HG03025 (cell line): ENCODE results near the gene CLHC1.

Experiments
- ATAC-seq: cut with Tn5 transposase; IDR thresholded peaks from one replicate; pipeline ENCODE4 v1.9.1; 2021; ENCODE audit warnings: mild to moderate bottlenecking, moderate library complexity; ENCODE audit not compliant: unreplicated experiment, low FRiP score

The CLHC1 gene

DNA sequence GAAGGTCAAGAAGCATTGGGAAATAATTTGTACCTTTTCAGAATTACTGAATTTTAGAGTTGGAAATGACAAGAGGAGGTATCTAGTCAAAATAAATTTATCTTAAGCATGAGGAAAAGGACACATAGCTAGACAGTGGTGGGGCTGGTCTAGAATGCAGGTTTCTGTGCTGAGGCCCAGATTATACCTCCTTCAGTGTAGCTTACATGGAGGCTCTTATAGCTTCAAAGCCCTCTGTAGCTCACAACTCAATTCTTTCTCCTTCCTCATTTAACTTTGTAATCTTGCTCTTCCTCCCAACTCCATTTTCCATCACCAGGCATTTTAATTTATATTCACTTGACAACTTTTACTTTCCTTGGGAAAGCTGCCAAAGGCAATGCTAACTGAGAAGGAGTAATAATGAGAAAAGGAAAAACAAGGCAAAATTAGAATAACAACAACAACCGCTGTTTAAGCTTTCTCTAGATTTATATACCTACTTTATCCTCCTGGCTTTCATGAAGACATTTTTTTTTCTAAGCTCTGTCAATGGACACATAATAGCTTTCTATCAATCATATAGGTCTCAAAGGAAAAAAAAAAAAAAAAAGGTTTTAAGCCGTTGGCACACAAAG, 58.5 kb downstream of the CLHC1 start:
- ATAC-seq = no peak

DNA sequence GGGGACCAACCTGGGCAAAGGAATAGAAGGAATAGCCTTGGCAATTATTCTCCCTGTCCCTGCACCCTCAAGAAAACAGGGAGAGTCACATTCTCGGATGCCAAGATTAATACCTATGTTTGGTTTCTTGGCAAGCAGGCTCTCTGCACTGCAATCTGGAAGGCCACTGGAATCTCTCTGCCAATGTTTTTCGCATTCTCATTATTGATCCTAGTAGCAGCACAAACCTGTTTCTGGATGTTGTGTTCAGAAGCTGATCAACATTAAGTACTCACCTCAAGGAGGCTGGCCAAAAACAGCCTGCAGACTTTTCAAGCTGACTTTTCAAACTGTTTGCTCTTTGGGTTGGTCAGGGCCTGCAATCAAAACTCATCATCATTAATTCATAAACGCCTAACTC, 62.2 kb downstream of the CLHC1 start:
- no peak for ATAC-seq

DNA sequence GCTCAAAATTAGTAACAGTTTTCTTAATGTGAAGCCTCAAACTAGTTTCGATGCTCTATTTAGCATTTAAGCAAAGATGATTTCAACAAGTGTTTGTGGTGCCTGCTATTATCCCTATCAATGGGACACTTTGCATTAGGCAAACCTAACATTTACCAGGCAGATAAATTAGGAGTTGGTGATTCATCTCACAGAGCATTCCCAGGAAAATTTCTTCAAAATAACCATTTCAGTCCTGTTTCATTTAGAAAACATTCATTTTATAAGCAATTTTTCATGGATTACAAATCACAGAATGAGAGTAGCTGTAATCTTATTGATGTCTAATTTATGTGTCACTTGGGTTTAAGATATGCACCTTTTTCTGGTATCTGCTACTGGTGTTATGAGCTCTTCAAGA, 62.7 kb downstream of the CLHC1 start:
- no peak for ATAC-seq

DNA sequence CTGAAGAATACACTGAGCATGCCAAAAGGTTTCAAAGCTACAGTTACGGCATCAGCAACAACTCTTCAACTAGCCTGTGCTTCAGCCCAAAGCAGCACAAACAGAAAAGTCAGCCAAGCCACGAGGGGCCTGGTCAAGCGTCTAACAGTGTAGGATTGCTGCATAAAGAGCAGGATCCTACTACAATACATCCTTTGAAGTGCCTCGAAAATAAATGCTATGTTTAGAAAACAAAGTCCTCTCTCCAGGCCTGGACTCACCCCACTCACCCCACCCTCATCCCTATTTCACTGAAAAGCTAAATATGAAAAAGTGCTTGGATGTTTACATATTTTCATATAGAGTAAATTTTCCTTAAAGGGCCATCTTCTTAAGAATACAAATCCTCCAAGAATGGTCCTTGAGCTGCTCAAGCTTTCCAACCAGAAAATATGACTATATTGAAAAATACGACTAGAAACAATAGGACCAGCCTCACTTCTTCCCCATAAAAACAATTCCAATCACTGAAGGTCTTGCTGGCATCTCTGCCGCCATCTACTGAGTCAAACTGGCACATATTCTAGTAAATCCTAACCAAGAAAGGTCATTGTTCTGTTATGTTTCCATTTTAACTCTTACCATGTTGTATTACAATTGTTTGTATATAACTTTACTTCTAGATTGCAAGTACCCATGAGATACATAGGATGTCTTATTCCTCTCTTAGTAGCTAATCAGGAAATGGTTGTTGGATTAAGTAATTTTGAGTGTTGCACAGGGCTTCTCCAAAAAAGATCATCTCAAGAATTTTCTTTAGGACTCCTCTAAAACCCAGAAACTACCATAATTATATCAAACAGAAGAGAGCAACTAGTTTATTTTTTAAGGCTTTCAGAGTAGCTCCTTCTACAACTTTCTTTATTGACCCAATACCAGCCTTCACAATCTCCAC, 63.6 kb downstream of the CLHC1 start:
- ATAC-seq = no peak

DNA sequence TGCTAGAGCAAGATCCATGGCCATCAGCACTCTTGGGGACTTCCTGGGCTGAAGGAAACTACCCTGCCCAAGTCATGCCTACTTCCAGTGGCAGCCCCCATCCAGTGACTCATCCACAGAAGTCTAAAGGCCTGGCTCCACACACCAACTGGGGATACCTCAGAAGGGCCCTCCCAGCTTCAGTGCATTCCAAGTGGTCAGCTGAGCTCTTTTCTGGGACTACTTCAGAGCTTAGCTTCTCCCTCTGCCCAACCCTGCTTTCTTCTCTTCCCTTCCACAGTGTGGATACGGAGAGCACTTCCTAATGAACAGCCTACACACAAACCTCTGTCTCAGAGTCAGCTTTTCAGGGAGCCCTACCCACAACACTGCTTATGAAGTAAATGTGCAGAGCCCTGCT, 66.5 kb downstream of the CLHC1 start:
- no peak for ATAC-seq

DNA sequence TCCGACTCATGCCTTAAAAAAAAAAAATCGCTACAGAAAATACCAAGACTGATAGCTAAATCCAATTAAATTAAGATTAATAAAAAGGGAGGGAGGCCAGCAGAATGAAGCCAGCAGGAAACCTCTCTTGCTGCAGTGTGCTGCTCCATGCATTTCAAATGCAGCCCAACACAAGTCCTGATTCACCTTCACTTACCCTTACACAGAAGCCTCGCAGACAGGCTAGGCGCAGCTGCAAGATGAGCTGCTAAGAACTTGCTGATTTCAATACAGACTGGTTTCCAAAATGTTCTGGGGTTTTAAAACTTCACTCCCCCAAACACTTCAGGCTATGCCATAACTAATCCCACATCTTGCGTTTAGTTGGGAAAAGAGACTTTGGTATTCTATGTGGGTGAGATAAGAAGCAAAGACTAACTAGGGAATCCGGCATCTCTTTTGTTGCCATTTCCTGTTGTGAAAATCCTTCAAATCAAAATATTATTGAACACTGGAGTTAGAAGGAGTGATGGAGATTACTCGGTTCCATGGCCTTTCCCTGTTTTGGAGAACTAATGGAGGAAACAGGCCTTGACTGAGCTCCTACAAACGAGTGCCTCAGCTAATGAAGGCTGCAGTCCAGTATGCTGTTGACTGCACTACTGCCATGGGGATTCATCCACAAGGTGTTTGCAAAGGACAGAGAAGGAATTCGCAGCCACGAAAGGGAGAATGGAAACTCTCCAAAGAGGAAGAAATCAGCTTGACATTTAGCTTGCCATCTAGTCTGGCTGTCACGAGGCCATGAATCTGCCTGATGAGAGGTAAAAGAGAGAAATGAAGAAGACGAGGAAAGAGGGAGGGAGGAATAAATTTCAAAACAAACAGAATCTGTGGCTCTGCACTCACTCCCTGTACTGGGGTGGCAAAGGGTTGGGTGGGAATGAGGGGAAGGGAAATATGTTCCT, 67.3 kb downstream of the CLHC1 start:
- no peak for ATAC-seq

DNA sequence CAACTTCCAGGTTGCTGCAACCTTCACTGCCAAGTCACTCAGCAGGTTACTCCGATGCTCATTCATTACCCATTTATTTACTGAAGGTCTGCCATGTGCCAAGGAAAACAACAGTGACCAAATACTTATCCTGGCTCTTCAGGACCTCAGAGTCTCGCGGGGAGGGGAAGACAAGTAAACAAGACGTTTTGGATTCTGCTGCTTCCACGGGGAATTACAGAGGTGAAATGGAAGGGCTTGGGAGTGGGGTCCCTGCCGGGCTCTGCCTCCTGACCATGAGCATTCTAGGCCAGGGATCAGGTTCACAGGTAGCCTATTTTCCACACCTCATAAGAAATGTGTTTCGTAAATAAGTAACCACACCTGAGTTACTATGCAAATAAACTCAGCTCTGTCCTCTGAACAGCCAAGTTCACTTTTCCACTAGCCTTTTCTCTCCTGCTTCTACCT, 68.1 kb downstream of the CLHC1 start:
- ATAC-seq = no peak

DNA sequence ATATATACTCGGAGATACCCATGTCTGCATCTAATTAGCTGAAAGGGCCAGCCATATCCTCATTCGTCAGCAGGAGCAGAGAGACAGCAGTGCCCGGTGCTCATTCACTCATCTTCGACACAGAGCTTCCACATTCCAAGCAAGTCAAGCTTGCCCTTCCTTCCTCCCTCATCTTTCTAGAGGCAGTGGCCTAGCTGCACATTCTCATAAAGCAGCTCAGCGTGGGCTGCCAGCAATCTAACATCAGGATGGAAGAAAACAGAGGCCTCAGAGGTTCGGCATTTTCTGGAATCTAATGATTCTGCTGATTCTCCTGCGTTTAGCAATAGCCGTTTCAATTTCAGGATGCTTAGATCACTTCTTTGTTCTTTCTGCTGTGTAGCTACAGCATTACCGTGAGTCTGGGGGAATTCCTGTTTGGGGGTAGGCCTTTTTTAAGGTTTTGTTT, 68.8 kb downstream of the CLHC1 start:
- no peak for ATAC-seq

DNA sequence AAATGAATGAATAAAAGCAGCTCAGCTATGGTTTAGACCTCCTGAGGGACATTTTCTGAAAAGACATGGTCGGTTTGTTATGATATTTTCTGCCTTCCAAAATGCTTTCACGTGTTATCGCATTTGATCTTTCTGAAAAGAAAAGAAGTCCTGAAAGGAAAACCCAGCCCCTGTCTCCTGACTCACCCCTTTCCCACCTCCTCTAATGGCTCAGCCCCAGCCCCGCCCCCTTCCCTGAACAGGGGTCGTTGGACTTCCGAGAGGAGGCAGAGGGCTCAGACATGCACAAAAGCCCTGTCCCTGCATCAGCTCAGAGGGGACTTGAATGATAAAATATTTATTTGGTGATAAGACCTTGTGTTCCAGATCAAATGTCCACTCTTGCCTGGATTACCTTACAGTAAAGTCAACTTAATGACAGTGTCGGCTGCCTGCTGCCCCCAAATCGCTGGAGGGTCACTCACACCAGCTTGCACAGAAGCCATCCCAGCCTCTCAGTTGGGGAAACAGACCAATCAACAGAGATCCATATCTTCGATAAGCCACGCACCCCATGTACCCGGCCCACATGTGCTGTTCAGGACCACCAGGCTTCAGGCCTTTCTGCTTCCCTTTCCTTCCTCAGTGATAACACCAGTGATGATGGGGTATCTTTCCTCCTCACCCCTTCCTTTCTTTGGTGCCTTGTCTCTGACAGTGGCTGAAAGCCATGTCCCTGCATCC, 69.6 kb downstream of the CLHC1 start:
- no peak for ATAC-seq

DNA sequence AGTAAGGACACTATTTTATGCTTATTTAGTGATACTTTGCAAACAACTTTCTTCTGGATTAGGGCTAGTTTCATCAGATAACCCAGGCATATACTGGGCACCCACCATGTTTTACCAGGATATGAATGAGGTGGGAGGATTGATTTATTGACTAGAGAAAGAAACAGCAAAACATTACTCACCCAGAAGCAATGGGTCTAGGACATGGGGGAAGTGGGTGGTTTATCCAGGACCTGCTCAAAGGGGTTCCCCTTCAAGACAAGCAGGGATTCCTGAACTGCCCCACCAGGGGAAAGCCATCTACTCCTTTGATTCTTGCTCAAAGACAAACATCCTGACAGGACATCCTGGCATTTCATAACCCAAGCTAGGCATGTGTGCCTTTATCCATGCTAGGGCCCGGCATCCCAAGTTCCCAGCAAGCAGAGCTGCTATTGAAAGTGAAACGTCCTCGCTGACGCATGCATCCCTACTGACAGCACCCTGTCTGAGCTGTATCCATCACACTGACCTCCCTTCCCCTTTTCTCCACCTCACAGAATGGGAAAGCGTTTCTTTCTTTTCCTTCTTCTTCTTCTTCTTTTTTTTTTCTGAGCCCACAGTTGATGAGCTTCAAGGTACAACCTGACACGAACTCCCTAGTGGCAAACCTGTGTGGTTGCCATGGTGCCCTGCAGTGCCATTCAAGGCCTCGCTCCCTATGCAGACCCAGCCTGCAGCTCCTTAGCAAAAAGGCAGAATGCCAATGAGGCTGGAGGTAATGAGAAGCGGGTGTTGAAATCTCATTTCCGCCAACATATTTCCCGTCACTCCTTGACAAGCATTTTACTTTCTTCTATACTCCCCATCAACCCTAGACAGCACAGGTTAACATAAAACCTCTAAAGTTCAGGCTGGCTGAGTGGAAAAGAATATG, 70.5 kb downstream of the CLHC1 start:
- no peak for ATAC-seq

DNA sequence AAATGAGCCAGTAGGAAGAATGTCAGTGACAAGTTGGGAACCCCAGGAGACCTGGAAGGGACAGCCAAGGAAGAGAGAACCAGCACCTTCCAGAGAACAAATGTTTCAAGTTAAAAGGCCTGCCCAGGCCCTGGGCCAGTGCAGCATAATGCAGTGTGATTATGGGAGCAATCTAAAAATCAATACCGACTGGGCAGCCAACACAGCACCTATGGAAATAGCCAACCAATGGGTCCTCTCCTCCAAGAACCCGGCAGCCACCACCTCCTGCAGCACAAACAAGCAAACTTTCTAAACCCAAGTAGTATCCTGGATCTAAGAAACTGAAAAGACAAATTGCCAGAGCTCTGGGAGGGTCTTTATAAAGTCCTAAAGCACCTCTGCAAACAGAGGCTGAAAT, 71.7 kb downstream of the CLHC1 start:
- ATAC-seq = no peak

DNA sequence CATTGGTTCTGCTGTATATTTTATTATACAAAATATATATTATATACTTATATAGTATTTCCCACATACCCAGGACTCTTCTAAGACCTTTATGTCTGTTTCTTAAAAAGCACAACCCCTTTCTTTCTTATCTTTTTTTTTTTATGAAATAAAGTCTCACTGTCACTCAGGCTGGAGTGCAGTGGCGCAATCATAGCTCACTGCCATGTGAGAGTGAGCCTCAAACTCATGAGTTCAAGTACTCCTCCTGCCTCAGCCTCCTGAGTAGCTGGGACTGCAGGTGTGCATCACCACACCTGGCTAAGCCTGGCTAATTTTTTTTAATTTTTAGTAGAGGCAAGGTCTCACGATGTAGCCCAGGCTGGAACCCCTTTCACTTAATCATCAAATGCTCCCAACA, 72.3 kb downstream of the CLHC1 start:
- ATAC-seq = no peak

DNA sequence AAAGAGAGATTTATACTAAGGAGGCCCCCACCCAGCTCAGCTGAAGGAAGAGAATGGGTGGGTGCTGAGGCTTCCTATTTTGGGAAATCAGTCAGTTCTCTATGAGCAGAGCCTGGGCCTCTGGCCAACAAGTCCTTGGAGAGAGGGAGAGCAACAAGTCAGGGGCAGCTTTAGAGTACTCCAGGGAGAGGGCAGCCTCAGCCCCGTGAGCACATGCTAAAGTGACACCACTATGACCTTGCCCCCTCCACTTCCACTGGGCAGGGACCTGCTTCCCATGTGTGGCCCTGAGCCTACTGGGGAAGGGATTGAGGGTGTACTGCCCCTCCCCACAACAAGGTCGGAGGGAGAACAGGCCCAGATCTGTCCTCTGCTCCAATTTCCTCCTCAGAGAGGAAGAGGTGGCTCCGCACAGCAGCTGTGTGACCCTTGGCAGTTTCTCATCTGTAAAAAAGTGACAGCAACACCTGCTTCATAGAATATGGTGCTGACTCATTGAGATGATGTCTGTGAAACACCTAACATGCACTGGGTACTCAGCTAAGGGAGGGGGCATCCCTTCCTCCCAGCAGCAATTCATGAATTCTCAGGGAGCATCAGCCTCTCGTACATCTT, 72.9 kb downstream of the CLHC1 start:
- peak; percentile 50 for ATAC-seq

DNA sequence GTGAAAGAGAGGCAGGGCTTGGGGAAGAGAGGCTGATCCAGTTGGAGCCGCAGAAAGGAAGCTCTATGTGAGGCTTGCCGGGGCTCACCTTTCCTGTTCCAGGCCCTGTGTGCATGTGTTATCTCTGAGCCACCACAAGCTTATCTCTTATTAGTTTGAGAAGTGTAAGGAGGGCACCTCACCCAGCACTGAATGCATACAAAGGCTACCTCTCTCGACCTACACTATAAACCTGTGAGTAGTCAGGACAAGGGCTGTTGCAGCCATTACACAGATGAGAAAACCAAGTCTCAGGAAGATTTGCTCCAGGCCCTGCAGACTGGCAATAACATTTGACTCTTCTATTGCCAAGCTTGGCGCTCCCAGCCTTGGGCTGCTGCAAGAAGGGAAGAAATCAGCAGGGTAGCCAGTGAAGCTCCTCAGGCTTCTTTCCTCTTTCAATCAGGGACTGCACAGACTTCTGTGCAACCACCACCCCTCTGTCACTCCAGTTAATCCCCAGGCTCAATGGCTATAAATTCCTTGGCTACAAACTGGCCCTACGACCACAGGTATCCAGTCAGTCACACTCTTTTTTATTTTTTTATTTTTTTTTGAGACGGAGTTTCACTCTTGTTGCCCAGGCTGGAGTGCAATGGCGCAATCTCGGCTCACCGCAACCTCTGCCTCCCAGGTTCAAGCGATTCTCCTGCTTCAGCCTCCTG, 73.8 kb downstream of the CLHC1 start:
- no peak for ATAC-seq

DNA sequence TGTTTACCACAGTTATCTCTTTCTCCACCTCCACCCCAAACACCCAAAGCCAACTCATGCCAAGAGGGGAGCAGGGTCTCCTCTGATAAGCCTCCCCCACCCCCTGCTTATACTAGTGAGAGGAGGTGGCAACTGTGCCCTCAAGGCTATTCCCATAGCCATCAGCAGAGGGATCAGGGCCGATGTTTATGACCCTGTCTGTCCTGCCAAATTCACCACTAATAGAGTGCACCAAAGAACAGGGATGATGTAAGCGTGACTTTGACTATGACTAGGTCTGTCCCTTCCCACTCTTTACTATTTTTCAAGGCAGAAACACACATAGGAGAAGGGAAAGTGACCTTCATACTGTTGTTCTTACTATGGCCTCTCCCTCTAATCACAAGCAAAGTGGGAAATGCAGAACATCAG, 74.6 kb downstream of the CLHC1 start:
- ATAC-seq = no peak

DNA sequence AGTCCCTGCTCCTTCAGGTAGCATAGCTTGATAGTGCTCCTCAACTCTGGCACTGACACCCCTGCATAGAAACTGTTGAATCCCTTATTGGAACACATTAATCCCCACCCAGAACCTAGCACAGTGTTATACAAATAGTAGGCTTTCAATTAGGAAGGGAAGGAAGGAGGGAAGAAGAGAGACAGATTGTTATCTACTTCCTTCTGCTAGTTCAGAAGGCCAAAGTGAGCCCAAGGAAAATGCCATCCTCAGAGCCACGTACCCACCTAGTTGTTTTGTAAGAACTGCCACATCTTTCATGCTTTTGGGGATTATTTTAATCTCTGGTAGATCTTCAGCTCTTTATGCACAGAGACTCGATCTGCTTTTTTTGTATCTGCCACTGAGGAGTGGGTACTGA, 75.1 kb downstream of the CLHC1 start:
- ATAC-seq = no peak

DNA sequence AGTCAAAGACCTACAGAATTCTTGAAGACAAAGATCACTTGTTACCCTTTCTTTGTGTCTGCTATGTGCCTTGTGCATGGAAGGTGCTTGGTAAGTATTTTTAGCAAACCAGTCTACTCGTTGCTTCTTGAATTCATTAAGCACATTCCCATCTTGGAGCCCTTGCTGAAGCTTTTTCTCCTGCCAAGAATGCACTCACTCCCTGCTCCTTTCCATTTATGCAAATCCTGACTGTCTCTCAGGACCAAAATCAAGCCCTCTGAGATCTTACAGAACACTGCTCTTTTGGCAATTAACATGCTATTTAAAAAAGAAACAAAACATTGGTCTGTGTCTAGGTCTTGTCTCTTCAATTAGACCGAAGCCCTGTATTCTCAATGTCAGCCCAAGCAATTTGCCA, 75.8 kb downstream of the CLHC1 start:
- ATAC-seq = no peak

DNA sequence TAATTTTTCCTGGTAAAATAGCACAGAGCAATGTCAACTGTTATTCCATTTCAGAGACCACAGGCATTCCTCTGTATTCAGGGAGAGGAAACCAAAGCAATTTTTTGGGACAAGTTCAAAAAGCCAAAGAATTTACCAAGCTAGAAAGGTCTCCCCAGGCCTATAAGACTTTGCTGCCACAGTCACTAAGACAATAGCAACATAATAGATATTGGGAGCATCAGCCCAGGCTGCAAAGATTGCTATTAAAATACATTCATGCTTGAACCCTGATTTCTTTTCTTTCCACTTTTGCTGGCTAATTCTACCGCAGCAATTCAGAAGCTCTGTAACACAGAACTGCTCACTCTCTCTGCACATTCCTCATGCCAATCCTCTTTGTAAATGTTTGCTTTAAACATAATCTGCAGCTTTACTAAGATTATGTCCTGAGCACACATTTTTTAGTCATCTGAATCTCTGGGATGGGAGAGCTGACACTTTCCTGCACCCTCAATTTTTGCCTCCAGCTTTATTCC, 76.3 kb downstream of the CLHC1 start:
- no peak for ATAC-seq
